ENCODE data around the gene IGFL1.
"Not testable (repeated sequence)": the region's sequence is repeated elsewhere in the genome, so short reads cannot be mapped to it uniquely, and the experiment has no call there.

The IGFL1 gene

DNA sequence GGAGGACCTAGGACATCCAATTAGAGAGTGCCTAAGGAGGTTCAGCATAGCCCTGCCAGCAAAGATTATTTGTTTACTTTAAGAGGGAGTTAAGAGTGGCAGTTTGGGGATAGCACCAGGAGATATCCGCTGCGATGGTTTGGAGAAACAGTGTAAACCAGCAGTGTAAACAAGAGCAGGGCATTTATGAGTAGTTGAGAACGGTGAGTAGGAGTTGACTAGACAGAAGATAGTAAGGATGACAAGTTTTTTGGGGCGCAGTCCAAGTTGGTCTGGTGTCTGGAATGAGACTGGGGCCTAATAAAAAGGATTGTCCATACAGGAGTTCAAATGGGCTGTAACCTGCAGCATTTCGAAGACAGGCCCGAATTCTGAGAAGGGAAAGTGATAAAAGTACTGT lies 44.4 kb downstream of the IGFL1 start:
- not testable (repeated sequence) for DNase-seq

DNA sequence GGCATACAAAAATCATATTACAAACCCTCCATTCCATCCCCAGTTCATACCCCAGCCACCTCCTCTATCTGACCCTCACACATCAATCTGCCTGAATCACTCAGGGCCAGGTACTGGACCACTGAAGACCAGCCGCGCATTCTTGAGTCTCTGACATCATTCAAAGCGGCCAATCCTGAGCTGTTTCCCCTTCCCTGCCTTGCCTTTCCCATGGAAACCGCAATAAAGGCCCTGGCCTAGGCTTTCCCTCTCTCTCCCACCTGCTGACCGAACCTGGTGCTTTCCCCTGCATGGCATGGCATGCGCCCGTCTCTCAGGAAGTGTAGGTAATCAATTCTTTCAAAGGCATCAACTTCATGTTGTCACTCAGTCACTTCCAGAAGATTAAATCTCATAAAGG lies 49.6 kb downstream of the IGFL1 start:
- DNase-seq, result no peak

All from SHP77 (cell line).